ENCODE data around the gene ANK3. TPM values are rescaled to one million over a fixed set of nuclear protein-coding genes. Genes with fewer than 3 reads are reported as not detected.

The ANK3 gene
- total RNA-seq, 1 experiment from 2014 or later, result 9.6 TPM

DNA sequence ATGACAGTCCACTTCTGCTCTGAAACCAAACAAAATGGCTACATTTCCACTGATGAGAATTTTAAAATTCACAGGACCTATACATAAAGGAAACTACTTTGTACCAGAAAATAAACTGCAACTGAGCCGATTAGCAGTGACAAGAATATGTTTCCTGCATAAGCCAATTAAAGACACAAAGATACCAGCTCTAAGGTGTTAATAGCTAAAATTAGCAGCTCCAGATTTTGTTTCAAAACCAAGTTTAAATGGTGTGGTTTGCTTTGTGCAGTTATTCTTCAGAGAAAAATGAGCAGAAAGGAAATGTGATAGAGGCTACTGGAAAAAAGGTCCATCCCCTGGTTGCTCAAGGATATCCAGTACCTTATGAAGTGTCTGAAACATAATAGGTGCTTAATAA lies 123.2 kb downstream of the ANK3 start:
- in situ Hi-C loops (cut with HindIII; ENCODE audit: low sequenced_read_pairs), result no loop called here
- no peak for DNase-seq (ENCODE audit: low spot score)

- in situ Hi-C loops (cut with HindIII; ENCODE audit: low sequenced_read_pairs), result no loop called here
These were observed 127.0 kb downstream of the ANK3 start for GRCh38 chr10:60262647-60263126.

DNA sequence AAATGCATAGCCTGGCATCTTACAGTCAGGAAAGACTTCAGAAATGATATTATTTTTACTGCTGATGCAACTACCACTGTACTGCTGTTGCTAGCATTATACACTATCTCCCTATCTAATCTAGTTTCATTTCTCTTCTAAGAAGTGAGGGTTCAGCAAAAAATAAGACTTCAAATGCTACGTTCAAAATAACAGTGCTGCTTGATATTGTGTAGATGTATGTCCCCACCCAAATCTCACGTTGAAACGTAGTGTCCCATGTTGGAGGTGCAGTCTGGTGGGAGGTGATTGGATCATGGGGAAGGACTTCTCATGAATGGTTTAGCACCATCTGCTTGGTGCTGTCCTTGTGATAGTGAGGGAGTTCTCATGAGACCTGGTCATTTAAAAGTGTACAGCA lies 129.4 kb downstream of the ANK3 start:
- DNase-seq (ENCODE audit: low spot score), result no peak
- in situ Hi-C loops (cut with HindIII; ENCODE audit: low sequenced_read_pairs), result no loop called here

More at GRCh38 chr10:60262647-60263126, 127.0 kb downstream of the ANK3 start:
- DNase-seq (ENCODE audit: low spot score), result no peak

DNA sequence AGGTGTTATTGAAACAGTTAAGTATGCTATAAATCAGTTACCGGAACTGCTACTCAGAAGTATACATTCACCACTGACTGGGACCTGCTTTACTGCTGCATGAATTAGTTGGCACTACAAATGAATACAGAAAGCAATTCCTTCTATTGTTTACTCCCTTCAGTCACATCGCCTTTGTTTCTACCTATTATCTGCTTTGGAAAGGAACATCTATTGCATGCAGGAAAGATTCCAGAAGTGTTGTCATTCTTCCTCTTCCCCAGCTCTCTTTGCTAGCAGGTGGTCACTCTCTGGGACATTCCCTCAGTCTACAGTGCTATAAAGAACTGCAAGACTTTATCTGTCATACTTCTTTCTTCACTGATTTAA lies 131.3 kb downstream of the ANK3 start:
- DNase-seq (ENCODE audit: low spot score), result peak; percentile 71
- in situ Hi-C loops (cut with HindIII; ENCODE audit: low sequenced_read_pairs), result no loop called here

GRCh38 chr10:60257767-60258428 lies 131.8 kb downstream of the ANK3 start:
- in situ Hi-C loops (cut with HindIII; ENCODE audit: low sequenced_read_pairs), result no loop called here

DNA sequence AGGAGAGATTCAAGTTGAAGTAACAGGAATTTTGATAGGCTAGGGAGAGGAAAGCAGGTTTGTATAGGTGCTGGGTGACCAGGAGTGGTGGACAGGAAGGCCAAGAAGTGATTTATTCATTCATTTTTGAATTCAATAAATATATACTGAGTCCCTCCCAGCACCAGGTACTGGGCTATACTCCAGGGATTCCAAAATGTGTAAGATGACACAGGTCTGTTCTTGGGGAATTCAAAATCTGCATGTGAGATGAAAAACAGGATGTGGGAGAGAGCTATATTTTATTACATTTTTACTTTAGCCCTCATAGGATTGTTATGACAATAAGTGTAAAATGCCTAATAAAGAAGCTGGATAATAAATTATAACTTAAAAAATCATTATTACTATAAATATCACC lies 134.9 kb downstream of the ANK3 start:
- no peak for DNase-seq (ENCODE audit: low spot score)
- in situ Hi-C loops (cut with HindIII; ENCODE audit: low sequenced_read_pairs), result no loop called here

More at GRCh38 chr10:60257767-60258428, 131.8 kb downstream of the ANK3 start:
- peak; percentile 58 for DNase-seq (ENCODE audit: low spot score)

DNA sequence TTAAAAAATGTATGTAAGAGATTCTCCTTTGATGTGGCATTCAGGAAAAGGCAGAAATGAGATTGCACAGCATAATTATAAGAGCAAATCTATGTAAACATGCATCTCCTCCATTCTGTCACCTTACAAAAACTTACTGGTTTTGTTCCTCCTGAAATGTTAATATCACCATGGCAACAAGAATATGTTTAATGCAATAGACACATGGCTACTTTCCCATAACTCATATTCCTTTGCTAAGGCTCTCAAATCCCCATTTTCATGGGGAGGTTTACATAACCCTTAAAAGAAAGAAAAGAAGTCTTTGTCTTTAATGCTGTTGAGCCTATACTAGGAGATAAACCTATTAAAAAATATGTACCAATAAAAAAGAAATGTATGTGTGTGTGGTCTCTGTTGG lies 136.2 kb downstream of the ANK3 start:
- no peak for DNase-seq (ENCODE audit: low spot score)
- in situ Hi-C loops (cut with HindIII; ENCODE audit: low sequenced_read_pairs), result no loop called here

GRCh38 chr10:60252688-60253087 lies 137.0 kb downstream of the ANK3 start:
- in situ Hi-C loops (cut with HindIII; ENCODE audit: low sequenced_read_pairs), result no loop called here
- no peak for DNase-seq (ENCODE audit: low spot score)

- in situ Hi-C loops (cut with HindIII; ENCODE audit: low sequenced_read_pairs), result no loop called here
- DNase-seq (ENCODE audit: low spot score), result no peak
These were observed 143.3 kb downstream of the ANK3 start for GRCh38 chr10:60246382-60246781.

DNA sequence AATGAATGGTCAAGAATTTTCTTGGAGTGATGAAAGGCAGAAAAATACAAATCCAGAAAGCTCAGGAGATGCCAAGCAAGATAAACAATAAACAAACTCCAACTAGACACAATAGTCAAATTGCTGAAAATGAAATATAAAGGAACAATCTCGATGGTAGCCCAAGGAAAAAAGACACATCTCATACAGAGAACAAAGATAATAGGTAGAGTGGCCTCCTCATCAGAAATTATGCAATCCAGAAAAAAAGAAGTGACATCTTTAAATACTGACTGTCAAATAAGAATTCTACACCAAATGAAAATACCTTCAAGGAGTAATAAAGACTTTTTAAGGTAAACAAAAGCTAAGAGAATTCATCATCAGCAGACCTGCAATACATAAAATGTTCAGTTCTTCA lies 150.4 kb downstream of the ANK3 start:
- no peak for DNase-seq (ENCODE audit: low spot score)
- in situ Hi-C loops (cut with HindIII; ENCODE audit: low sequenced_read_pairs), result no loop called here

DNA sequence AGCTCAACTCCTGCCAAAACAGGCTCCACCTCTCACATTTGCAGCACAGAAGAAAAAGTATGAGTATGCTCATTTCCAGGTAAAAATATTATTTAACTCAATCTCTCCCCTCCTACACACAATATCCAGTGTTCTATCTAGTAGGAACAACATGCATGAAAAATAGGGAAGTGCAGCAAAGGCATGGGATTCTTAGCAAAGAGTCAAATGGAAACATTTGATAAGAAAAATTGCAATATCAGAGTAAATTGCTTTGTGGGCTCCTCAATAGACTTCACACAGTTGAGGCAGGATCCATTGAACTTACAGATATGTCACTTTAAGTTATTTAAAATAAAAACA lies 150.9 kb downstream of the ANK3 start:
- no peak for DNase-seq (ENCODE audit: low spot score)
- in situ Hi-C loops (cut with HindIII; ENCODE audit: low sequenced_read_pairs), result no loop called here

DNA sequence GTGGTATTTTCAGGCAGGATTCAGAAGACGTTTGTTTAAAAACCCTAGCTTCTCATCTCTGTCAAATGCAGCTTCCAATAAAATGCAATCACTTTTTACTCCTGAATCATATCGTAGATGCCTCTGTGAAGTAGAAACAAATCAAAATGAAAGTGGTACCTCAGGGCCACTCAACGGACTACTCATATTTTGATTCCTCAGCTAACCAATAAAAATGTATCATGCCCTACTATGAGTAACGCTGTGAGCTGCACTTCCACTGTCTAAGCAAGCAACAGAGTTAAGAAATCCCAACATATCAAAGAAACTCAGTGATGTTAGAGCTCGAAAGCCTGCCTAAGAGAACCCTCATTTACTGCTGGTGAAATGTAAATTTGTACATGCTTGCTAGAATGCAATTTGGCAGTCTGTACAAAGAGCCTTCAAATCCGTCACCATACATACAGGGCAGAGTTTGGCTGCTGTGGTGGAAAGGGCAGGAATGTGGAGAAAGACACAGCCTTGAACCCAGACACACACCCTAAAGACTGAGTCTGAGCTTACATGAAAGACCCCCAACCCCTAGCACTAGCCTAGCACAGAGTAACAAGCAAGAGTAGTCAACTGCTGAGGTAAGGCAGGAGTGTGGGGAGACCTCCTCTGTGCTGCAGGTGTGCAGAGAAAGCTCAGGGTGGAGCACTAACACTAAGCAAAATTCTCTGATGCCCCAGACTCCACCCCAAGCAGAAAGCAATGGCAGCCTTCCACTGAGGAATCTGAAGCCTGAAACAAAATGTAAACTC lies 151.5 kb downstream of the ANK3 start:
- in situ Hi-C loops (cut with HindIII; ENCODE audit: low sequenced_read_pairs), result no loop called here
- DNase-seq (ENCODE audit: low spot score), result peak; percentile 67

GRCh38 chr10:60236869-60237524 lies 152.7 kb downstream of the ANK3 start:
- in situ Hi-C loops (cut with HindIII; ENCODE audit: low sequenced_read_pairs), result no loop called here
- DNase-seq (ENCODE audit: low spot score), result peak; percentile 65

DNA sequence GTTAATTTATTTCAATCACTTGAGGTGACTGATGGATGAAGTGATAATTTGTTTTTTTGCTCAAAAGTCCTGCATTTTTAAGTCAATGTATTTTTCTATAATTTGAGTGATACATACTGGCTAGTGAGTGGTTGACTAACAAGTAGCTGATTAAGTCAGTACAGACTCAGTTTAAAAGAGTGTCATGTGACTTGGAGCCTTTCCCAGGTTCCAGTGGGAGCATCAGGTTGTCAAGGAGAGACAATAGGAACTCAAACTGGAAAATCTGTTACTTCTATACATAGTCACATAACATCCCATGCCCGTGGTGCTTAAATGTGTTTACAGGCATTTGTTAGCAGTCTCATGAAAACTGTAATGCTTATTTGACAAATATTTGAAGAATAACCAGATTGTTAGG lies 154.7 kb downstream of the ANK3 start:
- peak; percentile 85 for DNase-seq (ENCODE audit: low spot score)
- in situ Hi-C loops (cut with HindIII; ENCODE audit: low sequenced_read_pairs), result no loop called here

- no peak for DNase-seq (ENCODE audit: low spot score)
- in situ Hi-C loops (cut with HindIII; ENCODE audit: low sequenced_read_pairs), result no loop called here
These were observed 155.1 kb downstream of the ANK3 start for GRCh38 chr10:60234551-60234950.

- in situ Hi-C loops (cut with HindIII; ENCODE audit: low sequenced_read_pairs), result no loop called here
- no peak for DNase-seq (ENCODE audit: low spot score)
These were observed 158.8 kb downstream of the ANK3 start for GRCh38 chr10:60230892-60231291.

DNA sequence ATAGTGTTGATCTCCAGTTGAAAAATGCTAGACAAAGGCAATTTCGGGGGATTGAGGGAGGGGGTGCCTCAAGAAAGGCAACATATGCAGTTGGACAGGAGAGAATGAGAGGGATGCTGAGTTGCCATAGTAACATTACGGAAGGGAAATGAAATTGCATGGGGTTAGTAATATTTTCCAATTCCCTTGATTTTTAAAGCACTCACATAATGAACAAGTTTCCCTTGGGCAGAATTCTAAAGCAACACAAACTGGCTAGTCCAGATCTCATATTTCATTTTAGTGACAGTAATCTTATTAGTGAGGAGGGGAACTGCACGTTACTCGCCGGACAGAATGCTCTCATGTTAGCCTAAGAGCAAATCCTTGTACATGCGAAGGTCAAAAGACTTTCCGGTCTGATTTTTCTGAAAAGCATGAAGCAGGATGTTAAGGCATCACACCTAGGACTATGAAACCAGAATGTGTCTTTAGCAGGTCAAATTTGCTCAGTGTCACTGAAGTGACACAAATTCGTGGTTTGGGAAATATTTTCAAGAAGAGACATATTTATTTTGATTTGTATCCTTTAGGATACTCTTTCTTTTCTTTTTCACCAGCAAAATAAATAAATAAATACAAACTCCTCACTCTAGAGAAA lies 165.5 kb downstream of the ANK3 start:
- no peak for DNase-seq (ENCODE audit: low spot score)
- in situ Hi-C loops (cut with HindIII; ENCODE audit: low sequenced_read_pairs), result no loop called here

GRCh38 chr10:60222047-60222446 lies 167.6 kb downstream of the ANK3 start:
- DNase-seq (ENCODE audit: low spot score), result no peak
- in situ Hi-C loops (cut with HindIII; ENCODE audit: low sequenced_read_pairs), result no loop called here

- no peak for DNase-seq (ENCODE audit: low spot score)
- in situ Hi-C loops (cut with HindIII; ENCODE audit: low sequenced_read_pairs), result no loop called here
These were observed 177.5 kb downstream of the ANK3 start for GRCh38 chr10:60212195-60212594.

Measured in G401 (cell line).